ENCODE measurements around the gene ZNF223. TPM values are rescaled to one million over a fixed set of nuclear protein-coding genes. Genes with fewer than 3 reads are reported as not detected.

The ZNF223 gene
- total and polyA plus RNA-seq, 9 of the 15 experiments (the other 6 are each of a cell fraction or from before 2014, with no cell fraction given) = 0.21 to 1.8 (median 0.71) TPM

- TF ChIP-seq, protein P1, sequence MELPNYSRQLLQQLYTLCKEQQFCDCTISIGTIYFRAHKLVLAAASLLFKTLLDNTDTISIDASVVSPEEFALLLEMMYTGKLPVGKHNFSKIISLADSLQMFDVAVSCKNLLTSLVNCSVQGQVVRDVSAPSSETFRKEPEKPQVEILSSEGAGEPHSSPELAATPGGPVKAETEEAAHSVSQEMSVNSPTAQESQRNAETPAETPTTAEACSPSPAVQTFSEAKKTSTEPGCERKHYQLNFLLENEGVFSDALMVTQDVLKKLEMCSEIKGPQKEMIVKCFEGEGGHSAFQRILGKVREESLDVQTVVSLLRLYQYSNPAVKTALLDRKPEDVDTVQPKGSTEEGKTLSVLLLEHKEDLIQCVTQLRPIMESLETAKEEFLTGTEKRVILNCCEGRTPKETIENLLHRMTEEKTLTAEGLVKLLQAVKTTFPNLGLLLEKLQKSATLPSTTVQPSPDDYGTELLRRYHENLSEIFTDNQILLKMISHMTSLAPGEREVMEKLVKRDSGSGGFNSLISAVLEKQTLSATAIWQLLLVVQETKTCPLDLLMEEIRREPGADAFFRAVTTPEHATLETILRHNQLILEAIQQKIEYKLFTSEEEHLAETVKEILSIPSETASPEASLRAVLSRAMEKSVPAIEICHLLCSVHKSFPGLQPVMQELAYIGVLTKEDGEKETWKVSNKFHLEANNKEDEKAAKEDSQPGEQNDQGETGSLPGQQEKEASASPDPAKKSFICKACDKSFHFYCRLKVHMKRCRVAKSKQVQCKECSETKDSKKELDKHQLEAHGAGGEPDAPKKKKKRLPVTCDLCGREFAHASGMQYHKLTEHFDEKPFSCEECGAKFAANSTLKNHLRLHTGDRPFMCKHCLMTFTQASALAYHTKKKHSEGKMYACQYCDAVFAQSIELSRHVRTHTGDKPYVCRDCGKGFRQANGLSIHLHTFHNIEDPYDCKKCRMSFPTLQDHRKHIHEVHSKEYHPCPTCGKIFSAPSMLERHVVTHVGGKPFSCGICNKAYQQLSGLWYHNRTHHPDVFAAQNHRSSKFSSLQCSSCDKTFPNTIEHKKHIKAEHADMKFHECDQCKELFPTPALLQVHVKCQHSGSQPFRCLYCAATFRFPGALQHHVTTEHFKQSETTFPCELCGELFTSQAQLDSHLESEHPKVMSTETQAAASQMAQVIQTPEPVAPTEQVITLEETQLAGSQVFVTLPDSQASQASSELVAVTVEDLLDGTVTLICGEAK (IDR thresholded peaks at IDR 0.05) = peak; percentile 92
- TF ChIP-seq, protein P1 (CRISPR knock-in tag; IDR thresholded peaks at IDR 0.05) = no peak
- peak; percentile 64; the same call in 1 of the 2 replicates for TF ChIP-seq POLR2G (IDR thresholded peaks at IDR 0.05; ENCODE audit: low read depth, low read length)
- TF ChIP-seq MAZ (CRISPR knock-in tag; conservative IDR thresholded peaks at IDR 0.05 in 1 of 2, IDR thresholded peaks at IDR 0.05 in 1 of 2) = peak; percentile 28 to 29; a peak in 1 of 4 replicates
- no peak for TF ChIP-seq SREBF1 (IDR thresholded peaks at IDR 0.05; ENCODE audit: borderline replicate concordance, low read depth, low read length)
- TF ChIP-seq GATAD2A (IDR thresholded peaks at IDR 0.05) = no peak
- TF ChIP-seq GMEB1 (CRISPR knock-in tag; IDR thresholded peaks at IDR 0.05) = peak; percentile 70
- no peak for TF ChIP-seq HOMEZ (CRISPR knock-in tag; IDR thresholded peaks at IDR 0.05)
- TF ChIP-seq BRD4 (IDR thresholded peaks at IDR 0.05) = no peak
- no peak for TF ChIP-seq KLF16 (IDR thresholded peaks at IDR 0.05)
- peak; percentile 53; the same call in 1 of the 2 replicates for TF ChIP-seq KLF6 (CRISPR knock-in tag; IDR thresholded peaks at IDR 0.05; ENCODE audit: borderline replicate concordance)
- TF ChIP-seq NONO (IDR thresholded peaks at IDR 0.05; ENCODE audit: low read depth in 2 of 2, low read length in 1 of 2) = no peak
- no peak for TF ChIP-seq ZNF282 (CRISPR knock-in tag; IDR thresholded peaks at IDR 0.05)
- TF ChIP-seq RFX5 (IDR thresholded peaks at IDR 0.05; ENCODE audit: low read depth, low read length) = no peak
- TF ChIP-seq COPS2 (conservative IDR thresholded peaks at IDR 0.05) = no peak
- TF ChIP-seq NCOA2 (IDR thresholded peaks at IDR 0.05; ENCODE audit: partially characterized antibody in 2 of 2) = no peak
These were observed 61.4 kb downstream of the ZNF223 start, which contains the start of gene ZNF225 (continued) for GRCh38 chr19:44113138-44113783.
